Epithelial cell of prostate (primary cell): ENCODE measurements around the gene MCF2L2.
"Not testable (repeated sequence)": the region's sequence is repeated elsewhere in the genome, so short reads cannot be mapped to it uniquely, and the experiment has no call there.

Experiments used
- DNase-seq: peaks from one replicate; pipeline ENCODE4 v3.0.0-alpha.2; 2011; ENCODE audit warnings: low read depth, low spot score
- H3K27ac ChIP-seq: fragments of 450-650 bp; 2 replicates; pipeline ENCODE4 v1.5.1; 2017; ENCODE audit warnings: mild to moderate bottlenecking

The MCF2L2 gene

GRCh38 chr3:183193762-183194689 lies 234.4 kb downstream of the MCF2L2 start:
- no peak overlapping the region for H3K27ac ChIP-seq
- DNase-seq = no peak

- H3K27ac ChIP-seq = no peak overlapping the region
- DNase-seq = no peak
Measured at GRCh38 chr3:183192650-183193300, 235.6 kb downstream of the MCF2L2 start.

GRCh38 chr3:183189641-183190040 lies 238.8 kb downstream of the MCF2L2 start:
- no peak overlapping the region for H3K27ac ChIP-seq
- no peak for DNase-seq

DNA sequence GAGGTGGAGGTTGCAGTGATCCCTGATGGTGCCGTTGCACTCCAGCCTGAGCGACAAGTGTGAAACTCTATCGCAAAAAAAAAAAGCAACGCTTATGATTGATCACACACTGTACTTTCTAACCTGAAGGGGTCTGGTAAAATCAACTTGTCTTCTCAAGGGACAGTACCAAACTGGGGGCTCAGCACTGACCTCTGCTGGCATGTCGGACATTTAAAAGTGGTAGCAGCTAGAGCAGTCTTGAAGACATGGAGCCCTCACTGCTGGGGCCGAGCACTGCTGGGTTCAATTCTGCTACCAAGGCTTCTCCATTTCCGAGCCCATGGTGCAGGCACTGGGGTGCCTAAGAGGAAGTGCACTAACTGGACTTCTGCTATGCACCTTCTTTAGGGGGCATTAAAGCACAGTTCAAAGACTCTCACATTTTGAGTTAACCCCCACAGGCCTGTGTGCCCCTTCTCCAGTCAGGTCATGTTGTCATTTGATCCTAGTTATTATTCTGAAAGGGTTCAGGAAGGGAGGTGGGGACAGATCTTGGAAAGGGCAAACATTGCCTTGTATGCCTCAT lies 239.4 kb downstream of the MCF2L2 start:
- DNase-seq = no peak
- H3K27ac ChIP-seq = no peak overlapping the region

GRCh38 chr3:183185696-183186095 lies 242.7 kb downstream of the MCF2L2 start:
- peak overlapping the region; percentile 23 for H3K27ac ChIP-seq
- no peak for DNase-seq

DNA sequence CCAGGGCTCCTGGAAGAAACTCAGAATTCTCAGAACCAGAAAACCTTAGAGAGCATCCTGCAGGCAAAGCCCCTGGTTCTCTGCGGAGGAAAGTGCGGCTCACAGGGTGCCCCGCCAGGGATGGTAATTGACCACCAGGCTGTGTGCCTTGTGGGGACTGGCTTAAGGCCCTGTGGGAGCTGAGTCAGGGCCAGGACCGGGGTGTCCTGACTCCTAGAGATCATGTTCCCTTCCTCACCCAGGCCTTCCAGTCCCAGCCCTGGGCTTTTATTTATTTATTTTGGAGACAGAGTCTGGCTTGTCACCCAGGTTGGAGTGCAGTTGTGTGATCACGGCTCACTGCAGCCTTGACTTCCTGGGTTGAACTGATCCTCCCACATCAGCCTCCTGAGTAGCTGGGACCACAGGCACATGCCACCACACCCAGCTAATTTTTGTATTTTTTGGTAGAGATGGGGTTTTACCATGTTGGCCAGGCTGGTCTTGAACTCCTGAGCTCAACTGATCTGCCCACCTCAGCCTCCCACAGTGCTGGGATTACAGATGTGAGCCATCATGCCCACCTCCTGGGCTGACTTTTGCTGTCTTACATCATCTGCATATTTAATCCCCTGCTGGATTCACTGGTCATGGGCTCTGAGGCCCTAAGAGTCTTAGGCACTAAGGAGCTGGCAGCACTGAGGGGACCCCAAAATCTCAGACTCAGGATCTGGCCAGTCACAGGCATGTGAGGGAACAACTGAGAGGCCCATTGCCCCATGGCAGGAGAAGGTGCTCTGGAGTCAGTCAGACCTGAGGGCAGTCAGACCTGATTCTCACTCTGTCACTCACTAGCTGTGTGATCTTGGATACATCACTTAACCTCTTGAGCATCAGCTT lies 245.4 kb downstream of the MCF2L2 start:
- no peak overlapping the region for H3K27ac ChIP-seq
- DNase-seq = no peak

DNA sequence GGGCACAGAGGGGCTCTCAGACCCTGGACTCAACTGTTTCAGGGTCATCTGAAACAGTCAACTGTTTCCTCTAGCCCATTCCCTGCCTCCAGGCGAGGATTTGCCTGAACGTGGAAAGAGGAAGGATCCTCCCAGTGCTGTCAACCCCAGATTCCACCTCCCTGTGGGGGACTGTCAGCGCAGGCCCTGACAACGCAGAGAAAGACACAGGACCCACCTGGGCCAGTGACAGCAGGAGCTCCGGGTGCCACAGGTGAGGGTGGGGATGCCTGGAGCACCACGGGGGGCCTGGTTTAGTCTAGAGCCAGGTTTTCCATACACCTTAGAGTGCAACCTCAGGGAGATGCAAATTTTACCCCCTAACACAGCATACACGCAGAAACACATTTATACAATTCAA lies 246.3 kb downstream of the MCF2L2 start:
- DNase-seq = no peak
- H3K27ac ChIP-seq = no peak overlapping the region

DNA sequence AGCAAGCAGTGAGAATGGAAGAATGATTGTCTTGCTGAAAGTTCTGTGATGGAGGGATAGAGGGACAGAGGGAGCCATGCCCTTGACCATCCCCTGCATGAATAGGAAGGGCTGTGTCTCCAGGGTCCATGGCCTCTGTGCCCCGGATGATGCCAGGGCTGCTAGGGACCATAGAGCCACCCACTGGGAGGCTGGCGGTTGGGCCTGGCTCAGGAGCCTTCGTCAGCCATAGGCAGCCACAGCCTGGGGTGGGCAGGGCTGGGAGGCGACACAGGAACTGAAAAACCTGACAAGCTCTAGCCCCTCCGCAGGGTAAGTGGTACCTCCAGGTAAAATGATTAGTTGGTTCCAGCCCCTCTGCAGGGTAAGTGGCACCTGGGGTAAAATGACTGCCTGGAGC lies 246.8 kb downstream of the MCF2L2 start:
- H3K27ac ChIP-seq = no peak overlapping the region
- no peak for DNase-seq

DNA sequence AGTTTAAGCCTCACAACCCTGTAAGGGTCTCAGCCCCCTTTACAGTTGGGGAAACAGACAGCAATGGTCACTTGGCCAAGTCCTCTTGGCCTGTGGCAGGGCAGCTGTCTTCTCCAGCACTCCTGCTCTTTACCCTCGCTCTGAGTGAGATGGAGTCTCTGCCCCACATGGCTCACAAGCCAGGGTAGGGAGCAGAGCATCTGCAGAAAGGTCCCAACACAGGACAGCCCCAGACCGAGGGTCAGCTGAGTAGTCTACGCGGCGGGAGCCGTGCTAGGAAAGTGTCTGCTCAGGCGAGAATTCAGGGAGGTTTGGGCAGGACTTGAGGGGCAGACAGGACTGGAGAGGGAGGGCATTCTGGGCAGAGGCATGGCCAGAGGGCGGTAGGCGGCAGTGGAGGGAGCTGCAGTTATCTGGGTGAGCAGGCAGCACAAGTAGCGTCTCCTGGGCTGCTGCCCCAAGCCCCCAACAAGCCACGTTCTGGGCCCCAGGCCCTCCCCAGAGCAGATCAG lies 247.6 kb downstream of the MCF2L2 start:
- DNase-seq = no peak

DNA sequence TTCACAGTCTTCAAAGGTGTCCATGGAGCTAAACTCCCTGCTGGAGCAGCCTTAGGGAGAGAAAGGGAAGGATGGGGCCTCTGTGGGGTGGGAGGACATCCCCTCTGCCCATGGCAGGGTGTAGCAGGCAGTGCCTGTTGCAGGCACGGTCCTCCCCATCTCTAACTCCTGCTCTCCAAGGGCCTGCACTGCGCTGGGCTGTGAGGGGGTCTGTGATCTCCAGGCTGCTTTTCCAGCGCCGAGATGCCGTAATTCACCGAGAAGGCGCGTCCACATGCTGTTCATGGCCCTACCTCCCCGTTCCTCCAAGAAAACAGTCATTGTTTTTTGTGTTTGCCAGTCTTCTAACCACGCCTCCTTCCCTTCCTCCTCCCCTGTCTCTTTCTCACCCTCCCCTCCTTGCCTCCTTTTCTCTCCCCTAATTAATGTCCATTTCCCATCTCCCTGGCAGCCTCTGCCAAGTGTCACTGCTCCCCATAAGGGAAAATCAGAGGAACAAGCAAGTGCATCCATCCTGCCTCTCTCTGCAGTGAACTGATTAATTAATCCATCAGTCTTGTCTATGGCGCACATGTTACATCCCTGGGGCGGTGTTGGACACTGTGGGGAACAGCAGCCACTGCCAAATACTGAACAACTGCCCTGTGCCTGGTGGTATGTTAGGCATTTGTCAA lies 248.2 kb downstream of the MCF2L2 start:
- DNase-seq = no peak
- no peak overlapping the region for H3K27ac ChIP-seq

More for the DNA sequence above, 247.6 kb downstream of the MCF2L2 start:
- no peak overlapping the region for H3K27ac ChIP-seq

GRCh38 chr3:183179550-183179908 lies 248.9 kb downstream of the MCF2L2 start:
- not testable (repeated sequence) for DNase-seq, H3K27ac ChIP-seq

- no peak overlapping the region for H3K27ac ChIP-seq
- DNase-seq = no peak
Measured at GRCh38 chr3:183178833-183179549, 249.4 kb downstream of the MCF2L2 start.

DNA sequence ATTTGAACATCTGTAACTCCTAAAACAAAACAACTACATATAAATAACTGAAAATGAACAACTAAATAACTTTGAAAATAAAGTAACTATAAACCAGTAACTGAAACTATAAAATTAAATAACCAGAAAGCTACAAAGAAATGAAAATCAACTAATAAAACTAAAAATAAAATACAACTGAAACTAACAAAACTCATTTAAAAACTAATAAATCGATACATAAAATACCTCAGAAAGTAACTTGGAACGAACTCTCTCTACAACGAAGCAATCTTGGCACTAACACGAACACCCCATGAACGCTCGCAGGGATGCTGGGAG lies 249.9 kb downstream of the MCF2L2 start:
- H3K27ac ChIP-seq = no peak overlapping the region
- no peak for DNase-seq

DNA sequence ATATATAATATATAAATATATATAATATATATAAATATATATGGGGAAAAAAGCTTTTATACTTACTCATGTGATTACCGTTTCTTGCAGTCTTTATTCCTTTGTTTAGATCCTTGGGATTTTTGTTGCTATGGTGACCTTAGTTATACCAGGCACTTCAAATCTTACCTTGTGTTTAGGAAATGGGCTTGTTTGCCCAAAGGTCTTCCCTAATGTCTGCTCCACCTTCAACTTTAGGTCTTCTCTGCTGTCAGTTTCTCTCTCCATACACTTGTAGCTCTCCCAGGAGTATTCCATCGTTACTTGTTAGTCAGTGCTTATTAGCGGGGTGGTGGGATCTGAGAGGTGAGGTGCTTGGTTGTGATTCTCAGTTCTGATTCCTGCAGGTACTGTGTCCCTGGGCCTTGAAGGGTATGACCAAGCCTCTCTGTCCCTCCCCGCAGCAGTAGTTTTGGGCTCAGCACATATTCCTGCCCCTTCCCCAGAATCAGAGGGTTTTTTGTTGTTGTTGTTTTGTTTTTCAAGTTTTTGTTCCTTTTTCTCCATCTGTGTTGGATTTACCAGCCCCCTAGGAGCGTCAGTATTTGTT lies 256.3 kb downstream of the MCF2L2 start:
- no peak overlapping the region for H3K27ac ChIP-seq
- DNase-seq = no peak

- H3K27ac ChIP-seq, DNase-seq: not testable (repeated sequence)
Measured at GRCh38 chr3:183167975-183168374, 260.4 kb downstream of the MCF2L2 start.

DNA sequence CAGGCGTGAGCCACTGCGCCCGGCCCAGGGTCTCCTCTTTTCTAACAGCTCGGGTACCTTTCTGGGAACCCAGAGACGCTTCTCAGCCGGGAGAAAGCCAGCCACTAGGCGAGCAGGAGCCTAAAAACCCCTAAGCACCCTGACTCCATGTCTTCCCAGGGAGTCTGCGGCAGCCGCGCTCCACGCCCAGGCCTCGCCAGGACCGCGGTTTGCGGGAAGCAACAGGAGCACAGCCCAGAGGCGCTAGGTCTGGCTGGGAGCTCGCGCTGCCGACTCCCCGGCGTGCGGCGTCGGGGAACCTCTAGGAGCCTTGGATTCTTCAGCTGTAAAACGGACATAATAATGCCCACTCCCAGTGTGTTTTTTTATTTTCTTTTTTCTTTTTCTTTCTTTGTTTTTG lies 264.9 kb downstream of the MCF2L2 start:
- DNase-seq = no peak
- H3K27ac ChIP-seq = no peak overlapping the region

- H3K27ac ChIP-seq = peak overlapping the region; percentile 23
- DNase-seq = no peak
Measured at GRCh38 chr3:183161552-183162336, 266.7 kb downstream of the MCF2L2 start.

- no peak for DNase-seq
- no peak overlapping the region for H3K27ac ChIP-seq
Measured at GRCh38 chr3:183160616-183161015, 267.8 kb downstream of the MCF2L2 start.
